IMR-90 (cell line): ENCODE data around the gene ALDH1A1. TPM values are rescaled to one million over a fixed set of nuclear protein-coding genes. Genes with fewer than 3 reads are reported as not detected.
"Not testable (repeated sequence)": the region's sequence is repeated elsewhere in the genome, so short reads cannot be mapped to it uniquely, and the experiment has no call there.

Experiments
- ATAC-seq: fragments of 200-7000 bp; cut with Tn5 transposase; 2 replicates; pipeline ENCODE4 v1.9.1; 2020; ENCODE audit warnings: low read depth, mild to moderate bottlenecking, moderate library complexity
- BruUV-seq: library from RNA; stranded (reverse); fragments of 400-500 nt; replicated peaks from 2 replicates; lab custom pipeline; 2021; lab: Mats Ljungman, UMichigan
- CTCF ChIA-PET: fragments of 300-600 bp; formaldehyde crosslinking; extraction: SDS; loops from one replicate; lab custom pipeline; 2021; ENCODE audit warnings: antibody characterized with exemption; lab: Yijun Ruan, JAX
- POLR2A ChIA-PET: fragments of 300-600 bp; sonication (Branson Sonifier 250); formaldehyde crosslinking; loops from one replicate; lab custom pipeline; 2022; ENCODE audit warnings: antibody characterized with exemption; ENCODE audit not compliant: unreplicated experiment; lab: Charles Lee
- DNase-seq: peaks from one replicate; pipeline ENCODE4 v3.0.0; 2013
- H2AFZ ChIP-seq: replicated peaks from 2 replicates; pipeline ENCODE3; 2013; ENCODE audit warnings: low read length, mild to moderate bottlenecking; ENCODE audit not compliant: poor library complexity
- H2AK5ac ChIP-seq: 2 replicates; pipeline ENCODE4 v1.6.1; 2013; ENCODE audit warnings: low read depth, low read length, inconsistent platforms
- H2AK9ac ChIP-seq: replicated peaks from 2 replicates; pipeline ENCODE3; 2013; ENCODE audit warnings: mild to moderate bottlenecking, low read depth, low read length, moderate library complexity; ENCODE audit not compliant: poor library complexity
- H2BK120ac ChIP-seq: 2 replicates; pipeline ENCODE4 v1.6.1; 2013; ENCODE audit warnings: low read depth, low read length, inconsistent platforms
- H2BK15ac ChIP-seq: 3 replicates; pipeline ENCODE4 v1.6.1; 2013; ENCODE audit warnings: low read depth, low read length, inconsistent platforms
- H2BK20ac ChIP-seq: 2 replicates; pipeline ENCODE4 v1.6.1; 2013; ENCODE audit warnings: low read depth, mild to moderate bottlenecking, inconsistent platforms, low read length, moderate library complexity
- H2BK5ac ChIP-seq: 2 replicates; pipeline ENCODE4 v1.6.1; 2013; ENCODE audit warnings: mild to moderate bottlenecking, low read depth, low read length, inconsistent platforms; ENCODE audit not compliant: poor library complexity, severe bottlenecking
- H3K14ac ChIP-seq: replicated peaks from 2 replicates; pipeline ENCODE4 v1.6.1; 2013; ENCODE audit warnings: low read depth, low read length, inconsistent platforms
- H3K18ac ChIP-seq: 2 replicates; pipeline ENCODE4 v1.6.1; 2013; ENCODE audit warnings: low read depth, low read length, control low read depth
- H3K23ac ChIP-seq: 2 replicates; pipeline ENCODE4 v1.6.1; 2013; ENCODE audit warnings: low read depth, low read length, inconsistent platforms
- H3K27ac ChIP-seq: 2 replicates; pipeline ENCODE4 v1.5.1; 2013; ENCODE audit warnings: mild to moderate bottlenecking, control low read depth, low read length; ENCODE audit not compliant: insufficient read depth
- H3K27me3 ChIP-seq: 2 replicates; pipeline ENCODE4 v1.6.1; 2013; ENCODE audit warnings: low read length; ENCODE audit not compliant: control insufficient read depth, insufficient read depth
- H3K36me3 ChIP-seq: 2 replicates; pipeline ENCODE4 v1.6.1; 2013; ENCODE audit warnings: low read length, mixed read lengths; ENCODE audit not compliant: control insufficient read depth, insufficient read depth
- H3K4ac ChIP-seq: 2 replicates; pipeline ENCODE4 v1.6.1; 2013; ENCODE audit warnings: low read depth, low read length, inconsistent platforms
- H3K4me1 ChIP-seq: 2 replicates; pipeline ENCODE4 v1.6.1; 2013; ENCODE audit warnings: low read length, mixed read lengths; ENCODE audit not compliant: control insufficient read depth, insufficient read depth
- H3K4me2 ChIP-seq: 2 replicates; pipeline ENCODE4 v1.6.1; 2013; ENCODE audit warnings: low read depth, mild to moderate bottlenecking, control low read depth, low read length, moderate library complexity
- H3K4me3 ChIP-seq: 2 replicates; pipeline ENCODE4 v1.5.1; 2013; ENCODE audit warnings: low read depth, mild to moderate bottlenecking, control low read depth, low read length, moderate library complexity; ENCODE audit not compliant: insufficient read depth
- H3K56ac ChIP-seq: 2 replicates; pipeline ENCODE4 v1.6.1; 2013; ENCODE audit warnings: low read length, inconsistent platforms; ENCODE audit not compliant: insufficient read depth; ENCODE audit errors: extremely low read depth
- H3K79me1 ChIP-seq, 2 experiments: 2 replicates each; pipeline ENCODE4 v1.6.1; 2013; ENCODE audit warnings: low read length in 2 of 2, inconsistent platforms in 1 of 2, low read depth in 1 of 2
- H3K9ac ChIP-seq: 2 replicates; pipeline ENCODE4 v1.6.1; 2013; ENCODE audit warnings: low read depth, low read length, control low read depth
- H3K9me1 ChIP-seq: 2 replicates; pipeline ENCODE4 v1.6.1; 2013; ENCODE audit warnings: low read length, inconsistent platforms; ENCODE audit not compliant: insufficient read depth
- H3K9me3 ChIP-seq: 2 replicates; pipeline ENCODE4 v1.6.1; 2013; ENCODE audit warnings: low read length; ENCODE audit not compliant: control insufficient read depth, insufficient read depth
- H4K20me1 ChIP-seq: 2 replicates; pipeline ENCODE4 v1.6.1; 2013; ENCODE audit warnings: low read length, inconsistent platforms; ENCODE audit not compliant: insufficient read depth
- H4K5ac ChIP-seq: 2 replicates; pipeline ENCODE4 v1.6.1; 2013; ENCODE audit warnings: mild to moderate bottlenecking, low read depth, low read length, control low read depth
- H4K8ac ChIP-seq, 2 experiments: 2 replicates each; pipeline ENCODE4 v1.6.1; 2013; ENCODE audit warnings: low read depth in 2 of 2, low read length in 2 of 2, control low read depth in 1 of 2, inconsistent platforms in 1 of 2
- H4K91ac ChIP-seq: 2 replicates; pipeline ENCODE4 v1.6.1; 2013; ENCODE audit warnings: low read depth, low read length, inconsistent platforms; ENCODE audit not compliant: insufficient read depth
- WGBS, 2 experiments: methylation state at CpG; one replicate each; pipeline versions ENCODE4 v1.1.5 to v1.1.7; 2013; ENCODE audit warnings: missing lambda C conversion rate in 2 of 2; ENCODE audit not compliant: insufficient read length in 1 of 2; ENCODE audit errors: extremely low coverage in 2 of 2; 5-methylcytosine and 5-hydroxymethylcytosine counted together
- dilution Hi-C: fragments of 300-500 bp; cut with HindIII; formaldehyde crosslinking; loops from one replicate; pipeline ENCODE4 v1.14.3; 2018; ENCODE audit warnings: low sequenced_read_pairs; ENCODE audit not compliant: unreplicated experiment
- in situ Hi-C: fragments of 300-500 bp; cut with MboI; formaldehyde crosslinking; loops from 3 replicates; pipeline ENCODE4 v1.14.3; 2019; ENCODE audit warnings: low sequenced_read_pairs, inconsistent platforms, mixed read lengths
- intact Hi-C: fragments of 100-400 bp; cut with micrococcal nuclease; formaldehyde crosslinking; loops from 2 replicates; pipeline ENCODE4 v1.10.0; 2022
- polyA plus RNA-seq, 3 experiments: library from polyadenylated mRNA; depleted of rRNA; stranded (reverse); fragments of >200 nt; gene quantifications; 2 replicates each; pipeline ENCODE4 v1.2.3, GENCODE V29; 2012; ENCODE audit warnings: low replicate concordance in 1 of 3
- total RNA-seq: library from RNA; depleted of rRNA; stranded (reverse); fragments of >200 nt; gene quantifications from 2 replicates; pipeline ENCODE4 v1.2.3, GENCODE V29; 2012

ALDH1A1 gene
- total and polyA plus RNA-seq, 2 of the 4 experiments (the other 2 are of a cell fraction) = not detected

DNA sequence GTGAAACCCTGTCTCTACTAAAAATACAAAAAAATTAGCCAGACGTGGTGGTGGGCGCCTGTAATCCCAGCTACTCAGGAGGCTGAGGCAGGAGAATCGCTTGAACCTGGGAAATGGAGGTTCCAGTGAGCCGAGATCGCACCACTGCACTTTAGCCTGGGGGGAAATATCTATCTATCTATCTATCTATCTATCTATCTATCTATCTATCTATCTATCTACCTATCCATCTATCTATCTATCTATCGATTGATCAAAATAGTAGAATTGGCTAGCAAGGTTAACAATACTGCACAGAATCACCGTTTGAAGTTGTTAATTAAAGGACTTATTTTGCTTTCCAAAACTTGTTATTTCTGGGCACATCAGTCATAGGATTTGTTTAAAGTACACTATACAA, 90.1 kb downstream of the ALDH1A1 start:
- H3K9me1 ChIP-seq, H3K4me2 ChIP-seq, H3K36me3 ChIP-seq, H3K56ac ChIP-seq, H3K79me1 ChIP-seq, H3K4ac ChIP-seq, ATAC-seq, H4K8ac ChIP-seq, DNase-seq, H3K27ac ChIP-seq, H2AK5ac ChIP-seq, H2BK15ac ChIP-seq, H3K9ac ChIP-seq, dilution Hi-C loops, H4K5ac ChIP-seq, BruUV-seq, H2BK5ac ChIP-seq, H3K4me1 ChIP-seq, intact Hi-C loops, H3K14ac ChIP-seq, POLR2A ChIA-PET, H2BK20ac ChIP-seq, H2AK9ac ChIP-seq, H3K18ac ChIP-seq, in situ Hi-C loops, H4K20me1 ChIP-seq, H3K27me3 ChIP-seq, H3K9me3 ChIP-seq, H3K4me3 ChIP-seq, H3K23ac ChIP-seq, H2BK120ac ChIP-seq, H4K91ac ChIP-seq, H2AFZ ChIP-seq: not testable (repeated sequence)
- WGBS, 2 experiments = no CpG with 5 or more reads among the region's 7 CpGs
- CTCF ChIA-PET = interaction anchor here (1.3 kb wide), 1 partner anchor 160 kb away, joined by 5 read pairs; no protein-coding TSS in a partner anchor
